Cardiac muscle cell (in vitro differentiated cells and primary cell): Measurements from ENCODE around the gene DYSF. TPM values are rescaled to one million over a fixed set of nuclear protein-coding genes. Genes with fewer than 3 reads are reported as not detected.

Experiments used
- DNase-seq, 2 donors: peaks; one replicate each; pipeline versions ENCODE4 v3.0.0 to v3.0.0-alpha.2; 2010 to 2017; ENCODE audit warnings: low read depth in 1 of 2, low spot score in 1 of 2
- H3K27ac ChIP-seq: fragments of 200-600 bp; sonication (generic); 2 replicates; pipeline ENCODE4 v1.5.1; 2016
- H3K27me3 ChIP-seq: fragments of 200-600 bp; sonication (generic); 2 replicates; pipeline ENCODE4 v1.6.0; 2016; ENCODE audit warnings: control low read depth
- H3K36me3 ChIP-seq: fragments of 200-600 bp; sonication (generic); 2 replicates; pipeline ENCODE4 v1.5.1; 2016; ENCODE audit warnings: control low read depth
- H3K4me1 ChIP-seq: fragments of 200-600 bp; sonication (generic); 2 replicates; pipeline ENCODE4 v1.8.1; 2017; ENCODE audit warnings: low read depth, mild to moderate bottlenecking, mixed run types
- H3K4me3 ChIP-seq: fragments of 200-600 bp; sonication (generic); 2 replicates; pipeline ENCODE4 v1.5.1; 2016; ENCODE audit warnings: mild to moderate bottlenecking
- H3K9me3 ChIP-seq: fragments of 200-600 bp; sonication (generic); 2 replicates; pipeline ENCODE4 v1.5.1; 2017; ENCODE audit warnings: low read depth, mild to moderate bottlenecking, control low read depth
- CTCF ChIP-seq: IDR thresholded peaks from 2 replicates; pipeline ENCODE4 v1.5.1; 2012; ENCODE audit warnings: low read depth, mild to moderate bottlenecking, low read length
- polyA plus RNA-seq: library from polyadenylated mRNA; unstranded; fragments of >200 nt; fragmentation: Nextera tagmentation; extraction: Ambion mirVana; gene quantifications from 2 replicates; pipeline ENCODE4 v1.2.1, GENCODE V29; 2016
- total RNA-seq: library from RNA; depleted of rRNA; stranded (reverse); fragments of >200 nt; gene quantifications from 2 replicates; pipeline ENCODE4 v1.2.3, GENCODE V29; 2016

Gene DYSF
- total and polyA plus RNA-seq, 2 experiments from 2014 or later = 34.6 to 57.4 TPM

- peaks cover 11% of the 10 kb centered on the region for H3K4me1 ChIP-seq
- DNase-seq = no peak
- H3K36me3 ChIP-seq = peaks cover 20% of the 10 kb centered on the region
- H3K27ac ChIP-seq = no peak overlapping the region
- no peak overlapping the region for H3K4me3 ChIP-seq
- H3K9me3 ChIP-seq = no peaks in the 10 kb centered on the region
- TF ChIP-seq CTCF = no peak
- no peaks in the 10 kb centered on the region for H3K27me3 ChIP-seq
Observed at GRCh38 chr2:71419145-71419544, 34.2 kb upstream of the DYSF start.

- Histone ChIP-seq H3K9me3 (no peaks in the 10 kb centered on the region), H3K27ac (no peak overlapping the region), H3K4me1 (peaks cover 11% of the 10 kb centered on the region), H3K27me3 (no peaks in the 10 kb centered on the region), H3K36me3 (peaks cover 28% of the 10 kb centered on the region), H3K4me3 (no peak overlapping the region)
- TF ChIP-seq CTCF = no peak
- DNase-seq = no peak
Observed at GRCh38 chr2:71419976-71420375, 33.4 kb upstream of the DYSF start.

GRCh38 chr2:71422786-71423185 is 30.6 kb upstream of the DYSF start:
- peak overlapping the region; percentile 68 for H3K27ac ChIP-seq
- H3K36me3 ChIP-seq = peaks cover 51% of the 10 kb centered on the region

GRCh38 chr2:71423817-71424420 is 29.4 kb upstream of the DYSF start:
- Histone ChIP-seq H3K4me1 (no peaks in the 10 kb centered on the region), H3K4me3 (no peak overlapping the region), H3K27me3 (no peaks in the 10 kb centered on the region), H3K27ac (peak overlapping the region; percentile 40), H3K9me3 (no peaks in the 10 kb centered on the region), H3K36me3 (peaks cover 62% of the 10 kb centered on the region)
- peak in 1 of 2 donors; percentile 4 for DNase-seq
- no peak for TF ChIP-seq CTCF

More at GRCh38 chr2:71422786-71423185, 30.6 kb upstream of the DYSF start:
- no peaks in the 10 kb centered on the region for H3K27me3 ChIP-seq
- peaks cover 6% of the 10 kb centered on the region for H3K4me1 ChIP-seq
- no peak overlapping the region for H3K4me3 ChIP-seq
- no peak for DNase-seq
- H3K9me3 ChIP-seq = no peaks in the 10 kb centered on the region
- no peak for TF ChIP-seq CTCF

GRCh38 chr2:71426721-71427120 is 26.6 kb upstream of the DYSF start:
- Histone ChIP-seq H3K9me3 (no peaks in the 10 kb centered on the region), H3K4me3 (no peak overlapping the region), H3K36me3 (peaks cover 83% of the 10 kb centered on the region), H3K27ac (no peak overlapping the region), H3K27me3 (no peaks in the 10 kb centered on the region), H3K4me1 (no peaks in the 10 kb centered on the region)
- TF ChIP-seq CTCF = no peak
- DNase-seq = no peak
